Measurements from ENCODE around the gene CHCHD3.

Gene CHCHD3

DNA sequence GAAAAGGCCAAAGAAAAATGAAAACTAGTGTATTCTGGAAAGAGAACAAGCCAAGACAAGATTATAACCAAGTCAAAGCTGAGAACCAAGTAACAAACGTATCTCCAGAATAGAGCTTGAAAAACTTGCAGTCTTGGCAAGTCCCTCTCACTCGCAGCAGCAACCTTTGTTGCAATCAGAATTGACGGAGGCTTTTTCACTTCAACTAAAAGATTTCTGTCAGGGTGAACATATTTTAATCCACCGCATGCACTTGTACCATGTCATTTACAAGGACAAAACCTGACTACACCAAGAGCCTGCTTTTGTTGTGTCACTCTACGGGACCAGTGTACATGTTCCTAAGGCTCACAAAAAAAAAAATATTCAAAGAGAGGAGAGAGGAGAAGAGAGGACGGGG is 122.0 kb downstream of the CHCHD3 start:
- TF ChIP-seq, protein P1, sequence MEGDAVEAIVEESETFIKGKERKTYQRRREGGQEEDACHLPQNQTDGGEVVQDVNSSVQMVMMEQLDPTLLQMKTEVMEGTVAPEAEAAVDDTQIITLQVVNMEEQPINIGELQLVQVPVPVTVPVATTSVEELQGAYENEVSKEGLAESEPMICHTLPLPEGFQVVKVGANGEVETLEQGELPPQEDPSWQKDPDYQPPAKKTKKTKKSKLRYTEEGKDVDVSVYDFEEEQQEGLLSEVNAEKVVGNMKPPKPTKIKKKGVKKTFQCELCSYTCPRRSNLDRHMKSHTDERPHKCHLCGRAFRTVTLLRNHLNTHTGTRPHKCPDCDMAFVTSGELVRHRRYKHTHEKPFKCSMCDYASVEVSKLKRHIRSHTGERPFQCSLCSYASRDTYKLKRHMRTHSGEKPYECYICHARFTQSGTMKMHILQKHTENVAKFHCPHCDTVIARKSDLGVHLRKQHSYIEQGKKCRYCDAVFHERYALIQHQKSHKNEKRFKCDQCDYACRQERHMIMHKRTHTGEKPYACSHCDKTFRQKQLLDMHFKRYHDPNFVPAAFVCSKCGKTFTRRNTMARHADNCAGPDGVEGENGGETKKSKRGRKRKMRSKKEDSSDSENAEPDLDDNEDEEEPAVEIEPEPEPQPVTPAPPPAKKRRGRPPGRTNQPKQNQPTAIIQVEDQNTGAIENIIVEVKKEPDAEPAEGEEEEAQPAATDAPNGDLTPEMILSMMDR (conservative IDR thresholded peaks at IDR 0.05; ENCODE audit: low read depth, low read length) = no peak
- H3K4me3 ChIP-seq (ENCODE audit: low read depth, low read length) = no peak overlapping the region

DNA sequence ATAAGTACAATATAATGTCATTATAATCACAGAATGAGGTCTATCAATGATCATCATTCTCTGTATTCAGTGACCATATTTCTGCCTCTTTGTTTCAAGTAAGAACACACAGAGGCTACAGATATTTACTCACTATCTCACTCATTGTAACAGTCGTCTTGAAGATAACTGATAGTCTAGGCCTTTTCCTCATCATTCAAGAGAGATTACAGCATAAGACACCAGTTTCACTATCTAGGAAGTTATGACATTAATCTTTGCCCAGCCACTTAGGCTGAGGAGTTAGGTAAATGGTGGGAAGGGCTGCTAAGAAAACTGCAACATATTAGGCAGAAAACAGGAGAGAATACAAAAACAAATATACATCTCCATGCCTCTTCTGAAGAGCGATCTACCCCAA is 125.3 kb downstream of the CHCHD3 start:
- TF ChIP-seq, protein P1 (conservative IDR thresholded peaks at IDR 0.05; ENCODE audit: low read depth, low read length) = no peak
- H3K4me3 ChIP-seq (ENCODE audit: low read depth, low read length) = no peak overlapping the region

More for the DNA sequence above, 122.0 kb downstream of the CHCHD3 start:
- DNase-seq (ENCODE audit: low read depth) = no peak

DNA sequence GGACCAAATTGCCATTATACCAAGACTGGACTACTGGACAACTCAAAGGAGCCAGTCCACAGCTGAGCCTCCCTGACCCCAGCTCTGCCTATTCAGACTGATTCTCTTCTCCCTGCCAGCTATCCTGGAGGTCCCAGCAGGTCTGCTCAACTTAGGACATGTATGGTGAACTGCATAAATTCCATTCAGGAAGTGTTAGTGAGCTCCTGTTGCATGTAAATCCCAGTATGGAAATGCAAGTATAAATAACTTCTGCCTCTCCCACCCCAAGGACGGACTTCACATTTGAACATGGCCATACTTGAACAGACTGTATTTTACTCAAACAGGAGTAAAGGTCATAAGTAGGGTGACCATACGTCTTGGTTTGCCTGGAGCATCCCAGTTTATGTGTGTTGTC is 128.4 kb downstream of the CHCHD3 start:
- TF ChIP-seq, protein P1 (conservative IDR thresholded peaks at IDR 0.05; ENCODE audit: low read depth, low read length) = no peak
- no peak for DNase-seq (ENCODE audit: low read depth)
- H3K4me3 ChIP-seq (ENCODE audit: low read depth, low read length) = no peak overlapping the region

More for the DNA sequence above, 125.3 kb downstream of the CHCHD3 start:
- DNase-seq (ENCODE audit: low read depth) = no peak

DNA sequence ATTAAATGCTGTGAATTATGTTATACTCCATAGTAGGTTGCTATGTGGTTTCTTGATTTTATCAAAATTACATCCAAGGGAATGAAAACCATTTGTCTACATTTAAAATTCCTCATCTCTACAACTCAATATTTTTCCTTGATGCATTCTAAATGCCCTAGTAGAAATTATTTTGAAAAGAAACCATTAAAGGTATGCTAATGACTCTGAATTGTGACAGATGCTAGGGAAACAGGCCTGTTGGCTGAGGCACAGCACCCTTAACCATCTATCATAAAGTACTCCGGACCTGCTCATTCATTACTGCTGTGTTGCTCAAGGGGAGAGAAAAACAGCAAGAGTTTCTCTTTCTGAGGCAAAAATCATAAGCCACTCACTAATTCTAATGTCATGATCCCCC is 131.2 kb downstream of the CHCHD3 start:
- no peak for DNase-seq (ENCODE audit: low read depth)
- TF ChIP-seq, protein P1 (conservative IDR thresholded peaks at IDR 0.05; ENCODE audit: low read depth, low read length) = no peak
- no peak overlapping the region for H3K4me3 ChIP-seq (ENCODE audit: low read depth, low read length)

DNA sequence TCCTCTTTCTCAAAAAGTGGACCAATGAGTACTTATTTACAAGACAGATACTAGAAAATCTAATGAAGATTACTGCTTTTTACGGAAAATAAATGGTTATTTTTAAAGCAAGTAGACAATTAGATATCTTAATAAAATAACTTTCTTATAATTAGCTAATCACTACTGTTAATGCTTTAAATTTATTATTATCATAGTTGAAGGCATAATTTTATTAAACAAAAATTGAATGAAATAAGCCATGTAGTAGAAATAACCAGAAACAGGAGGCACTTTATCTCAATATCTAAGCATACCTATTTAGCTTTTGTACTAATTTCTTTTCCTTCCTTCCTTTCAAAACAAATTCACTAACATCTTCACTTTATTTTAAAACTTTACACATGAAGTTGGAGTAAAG is 134.9 kb downstream of the CHCHD3 start:
- no peak overlapping the region for H3K4me3 ChIP-seq (ENCODE audit: low read depth, low read length)
- TF ChIP-seq, protein P1 (conservative IDR thresholded peaks at IDR 0.05; ENCODE audit: low read depth, low read length) = no peak
- DNase-seq (ENCODE audit: low read depth) = no peak

DNA sequence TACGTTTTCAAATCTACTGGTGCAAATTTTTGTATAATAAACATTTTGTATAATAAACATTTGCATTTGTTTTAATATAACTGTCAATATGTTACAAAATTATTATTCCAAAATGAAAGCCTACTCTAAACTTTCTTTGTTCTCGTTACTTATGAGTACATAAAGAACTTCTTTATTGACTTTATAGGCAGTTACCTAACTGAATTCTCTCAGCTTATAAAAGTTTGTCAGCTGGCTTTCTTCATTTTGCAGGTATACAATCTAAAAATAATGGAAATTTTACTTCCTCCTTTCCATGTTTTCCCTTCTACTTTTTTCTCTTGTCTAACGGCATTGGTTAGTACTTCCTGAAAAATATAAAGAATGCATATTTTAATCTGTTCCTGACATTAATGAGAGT is 137.1 kb downstream of the CHCHD3 start:
- DNase-seq (ENCODE audit: low read depth) = no peak
- TF ChIP-seq, protein P1 (conservative IDR thresholded peaks at IDR 0.05; ENCODE audit: low read depth, low read length) = no peak
- H3K4me3 ChIP-seq (ENCODE audit: low read depth, low read length) = no peak overlapping the region

DNA sequence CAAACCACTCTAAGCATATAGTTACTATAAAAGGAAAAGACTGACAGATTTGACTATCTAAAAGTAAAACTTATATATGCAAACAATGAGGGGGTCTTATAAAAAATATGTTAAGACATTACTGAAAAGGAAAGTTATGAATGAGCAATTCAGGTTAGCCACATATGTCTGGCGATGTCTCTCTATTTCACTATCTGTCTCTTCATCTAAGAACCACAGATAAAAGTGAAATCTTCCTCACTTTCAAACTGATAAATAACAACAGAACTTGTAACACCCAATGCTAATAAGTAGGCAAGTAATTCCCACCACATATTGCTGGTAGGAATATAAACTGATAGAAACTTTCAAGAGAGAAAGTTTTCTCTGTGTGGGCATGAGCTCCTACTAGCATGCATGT is 138.2 kb downstream of the CHCHD3 start:
- DNase-seq (ENCODE audit: low read depth) = no peak
- TF ChIP-seq, protein P1 (conservative IDR thresholded peaks at IDR 0.05; ENCODE audit: low read depth, low read length) = no peak

More for the DNA sequence above, 138.2 kb downstream of the CHCHD3 start:
- no peak overlapping the region for H3K4me3 ChIP-seq (ENCODE audit: low read depth, low read length)
